Measurements from ENCODE around the gene ZG16. TPM values are rescaled to one million over a fixed set of nuclear protein-coding genes. Genes with fewer than 3 reads are reported as not detected.

Gene ZG16
- total and polyA plus RNA-seq, 4 donors, result 0.12 to 23.9 (median 4.3) TPM; not detected in 1

- Histone ChIP-seq H3K27me3 (ENCODE audit: control insufficient read depth in 1 of 2, insufficient read depth in 2 of 2, low read length in 1 of 2) (no peaks in the 10 kb centered on the region), H3K4me3 (ENCODE audit: low read length in 2 of 2) (no peak overlapping the region), H3K27ac (ENCODE audit: low read depth in 1 of 2, low read length in 2 of 2) (peak overlapping the region in 1 of 2 donors; percentile 15), H3K4me1 (ENCODE audit: control insufficient read depth in 1 of 2, insufficient read depth in 2 of 2, low read length in 2 of 2) (no peaks in the 10 kb centered on the region), H3K9me3 (ENCODE audit: control insufficient read depth, low read length) (no peaks in the 10 kb centered on the region), H3K36me3 (ENCODE audit: control insufficient read depth in 1 of 2, insufficient read depth in 2 of 2, low read length in 1 of 2) (no peaks in the 10 kb centered on the region)
- 67 to 71% methylated on average over 31 of the region's 31 CpGs for WGBS, 2 donors
- ATAC-seq (ENCODE audit: low FRiP score) (no peak), DNase-seq (peak in 1 of 2 donors; percentile 59)
- intact Hi-C loops (cut with DNase I), result loop anchor here in 1 of 2 donors (5.0 kb wide), 1 partner anchor 568 kb away; no protein-coding TSS in a partner anchor
These were observed 31.1 kb downstream of the ZG16 start for GRCh38 chr16:29809031-29809747.

GRCh38 chr16:29809850-29810698 lies 32.0 kb downstream of the ZG16 start:
- DNase-seq (peak in 1 of 2 donors; percentile 54), ATAC-seq (ENCODE audit: low FRiP score) (no peak)
- H3K36me3 ChIP-seq (ENCODE audit: control insufficient read depth in 1 of 2, insufficient read depth in 2 of 2, low read length in 1 of 2), result no peaks in the 10 kb centered on the region
- no peaks in the 10 kb centered on the region for H3K4me1 ChIP-seq (ENCODE audit: control insufficient read depth in 1 of 2, insufficient read depth in 2 of 2, low read length in 2 of 2)
- intact Hi-C loops (cut with DNase I), result loop anchor here in 1 of 2 donors (5.0 to 10.0 kb wide), 3 partner anchors 185 to 955 kb away; partner anchors contain the start of genes CFAP119, HIRIP3, INO80E and RNF40
- 22 to 27% methylated on average over 15 to 23 of the region's 23 CpGs for whole genome bisulfite sequencing, 2 donors
- no peak overlapping the region for H3K4me3 ChIP-seq (ENCODE audit: low read length in 2 of 2)
- H3K9me3 ChIP-seq (ENCODE audit: control insufficient read depth, low read length), result no peaks in the 10 kb centered on the region
- H3K27me3 ChIP-seq (ENCODE audit: control insufficient read depth in 1 of 2, insufficient read depth in 2 of 2, low read length in 1 of 2), result no peaks in the 10 kb centered on the region
- H3K27ac ChIP-seq (ENCODE audit: low read depth in 1 of 2, low read length in 2 of 2), result peak overlapping the region; percentile 15 to 59

- DNase-seq (no peak), ATAC-seq (ENCODE audit: low FRiP score) (no peak)
- no peaks in the 10 kb centered on the region for H3K9me3 ChIP-seq (ENCODE audit: control insufficient read depth, low read length)
- no peak overlapping the region for H3K4me3 ChIP-seq (ENCODE audit: low read length in 2 of 2)
- H3K4me1 ChIP-seq (ENCODE audit: control insufficient read depth in 1 of 2, insufficient read depth in 2 of 2, low read length in 2 of 2), result no peaks in the 10 kb centered on the region
- intact Hi-C loops (cut with DNase I), result loop anchor here in 1 of 2 donors (10.0 kb wide), 2 partner anchors 184 to 954 kb away; partner anchors contain the start of genes CFAP119, HIRIP3, INO80E and RNF40
- no peaks in the 10 kb centered on the region for H3K27me3 ChIP-seq (ENCODE audit: control insufficient read depth in 1 of 2, insufficient read depth in 2 of 2, low read length in 1 of 2)
- peak overlapping the region; percentile 20 to 59 for H3K27ac ChIP-seq (ENCODE audit: low read depth in 1 of 2, low read length in 2 of 2)
- WGBS, 2 donors, result 7 to 9% methylated on average over 9 of the region's 9 CpGs
- H3K36me3 ChIP-seq (ENCODE audit: control insufficient read depth in 1 of 2, insufficient read depth in 2 of 2, low read length in 1 of 2), result no peaks in the 10 kb centered on the region
These were observed 32.7 kb downstream of the ZG16 start for GRCh38 chr16:29810699-29811169.

GRCh38 chr16:29811170-29811895 lies 33.3 kb downstream of the ZG16 start:
- intact Hi-C loops (cut with DNase I), result loop anchor here in 1 of 2 donors (10.0 kb wide), 2 partner anchors 183 to 953 kb away; partner anchors contain the start of genes CFAP119, HIRIP3, INO80E and RNF40
- peak overlapping the region; percentile 47 to 57 for H3K4me3 ChIP-seq (ENCODE audit: low read length in 2 of 2)
- no peaks in the 10 kb centered on the region for H3K4me1 ChIP-seq (ENCODE audit: control insufficient read depth in 1 of 2, insufficient read depth in 2 of 2, low read length in 2 of 2)
- H3K36me3 ChIP-seq (ENCODE audit: control insufficient read depth in 1 of 2, insufficient read depth in 2 of 2, low read length in 1 of 2), result no peaks in the 10 kb centered on the region
- no peaks in the 10 kb centered on the region for H3K9me3 ChIP-seq (ENCODE audit: control insufficient read depth, low read length)
- H3K27ac ChIP-seq (ENCODE audit: low read depth in 1 of 2, low read length in 2 of 2), result peak overlapping the region; percentile 38 to 92
- peak; percentile 97 to 98 for DNase-seq
- ATAC-seq (ENCODE audit: low FRiP score), result peak; percentile 84
- WGBS, 2 donors, result 0% methylated on average over 24 to 31 of the region's 31 CpGs
- no peaks in the 10 kb centered on the region for H3K27me3 ChIP-seq (ENCODE audit: control insufficient read depth in 1 of 2, insufficient read depth in 2 of 2, low read length in 1 of 2)

GRCh38 chr16:29811896-29812665 lies 34.0 kb downstream of the ZG16 start, which contains the start of gene PRRT2:
Gene PRRT2 (plus strand): TSS chr16:29812193. CDS start chr16:29813055, 862 bp downstream.
- Histone ChIP-seq H3K9me3 (ENCODE audit: control insufficient read depth, low read length) (no peaks in the 10 kb centered on the region), H3K36me3 (ENCODE audit: control insufficient read depth in 1 of 2, insufficient read depth in 2 of 2, low read length in 1 of 2) (no peaks in the 10 kb centered on the region), H3K4me1 (ENCODE audit: control insufficient read depth in 1 of 2, insufficient read depth in 2 of 2, low read length in 2 of 2) (no peaks in the 10 kb centered on the region), H3K27ac (ENCODE audit: low read depth in 1 of 2, low read length in 2 of 2) (peak within 1 kb of the TSS; percentile 38 to 92), H3K4me3 (ENCODE audit: low read length in 2 of 2) (peak within 1 kb of the TSS; percentile 47 to 57), H3K27me3 (ENCODE audit: control insufficient read depth in 1 of 2, insufficient read depth in 2 of 2, low read length in 1 of 2) (no peaks in the 10 kb centered on the region)
- ATAC-seq (ENCODE audit: low FRiP score) (peak; percentile 47), DNase-seq (peak; percentile 82 to 89)
- intact Hi-C loops (cut with DNase I), result loop anchor here in 1 of 2 donors (10.0 kb wide), 2 partner anchors 183 to 953 kb away; partner anchors contain the start of genes CFAP119, HIRIP3, INO80E and RNF40
- WGBS, 2 donors, result 0 to 1% methylated on average over 57 to 69 of the region's 69 CpGs

GRCh38 chr16:29812754-29813643 lies 34.9 kb downstream of the ZG16 start:
- 23 to 26% methylated on average over 9 of the region's 9 CpGs for WGBS, 2 donors
- no peaks in the 10 kb centered on the region for H3K4me1 ChIP-seq (ENCODE audit: control insufficient read depth in 1 of 2, insufficient read depth in 2 of 2, low read length in 2 of 2)
- H3K36me3 ChIP-seq (ENCODE audit: control insufficient read depth in 1 of 2, insufficient read depth in 2 of 2, low read length in 1 of 2), result no peaks in the 10 kb centered on the region
- H3K27me3 ChIP-seq (ENCODE audit: control insufficient read depth in 1 of 2, insufficient read depth in 2 of 2, low read length in 1 of 2), result no peaks in the 10 kb centered on the region
- peak overlapping the region in 1 of 2 donors; percentile 47 for H3K4me3 ChIP-seq (ENCODE audit: low read length in 2 of 2)
- H3K27ac ChIP-seq (ENCODE audit: low read depth in 1 of 2, low read length in 2 of 2), result peak overlapping the region in 1 of 2 donors; percentile 75
- intact Hi-C loops (cut with DNase I), result loop anchor here in 1 of 2 donors (10.0 kb wide), 2 partner anchors 182 to 952 kb away; partner anchors contain the start of genes CFAP119, HIRIP3, INO80E and RNF40
- DNase-seq, result no peak
- no peaks in the 10 kb centered on the region for H3K9me3 ChIP-seq (ENCODE audit: control insufficient read depth, low read length)
- no peak for ATAC-seq (ENCODE audit: low FRiP score)
